Measurements from ENCODE around the gene CFAP92. TPM values are rescaled to one million over a fixed set of nuclear protein-coding genes. Genes with fewer than 3 reads are reported as not detected.

CFAP92 gene
- total RNA-seq, 1 donor from 2014 or later, result not detected

DNA sequence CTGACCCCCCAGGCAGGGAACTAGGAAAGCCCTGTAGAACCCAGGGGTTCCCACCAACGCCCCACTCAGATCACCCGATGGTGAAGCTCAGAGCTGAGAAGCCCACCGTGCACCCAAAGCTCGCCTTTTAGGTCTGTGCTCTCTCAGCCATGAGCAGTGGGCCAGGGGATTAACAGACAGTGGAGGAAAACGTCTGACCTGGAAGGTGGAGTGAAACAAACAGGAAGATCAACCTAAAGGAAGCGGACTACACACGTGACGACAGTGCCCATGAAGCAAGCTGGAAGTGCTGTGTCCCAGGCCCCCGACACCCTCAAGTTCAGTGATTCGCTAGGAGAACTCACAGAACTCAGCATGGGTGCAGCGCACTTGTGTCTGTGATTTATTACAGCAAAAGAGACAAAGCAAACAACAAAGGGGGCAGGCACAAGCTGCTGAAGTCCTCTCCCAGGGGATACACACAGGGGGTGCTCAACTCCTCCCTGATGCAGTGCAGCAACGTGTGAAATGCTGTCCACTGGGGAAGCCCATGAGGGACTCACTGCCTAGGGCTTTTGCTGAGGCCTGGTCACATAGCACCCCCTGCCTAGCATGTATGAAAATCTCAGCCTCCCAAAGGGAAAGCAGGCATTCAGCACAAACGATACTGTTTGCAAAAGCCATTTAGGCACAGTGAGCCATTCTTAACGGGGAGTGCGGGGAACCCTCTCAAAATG, 43.5 kb downstream of the CFAP92 start:
- H3K36me3 Mint-ChIP-seq (ENCODE audit: low read depth), result peaks cover 2% of the 10 kb centered on the region
- H3K27ac Mint-ChIP-seq (ENCODE audit: unreplicated experiment), result no peak overlapping the region
- H3K4me3 Mint-ChIP-seq (ENCODE audit: unreplicated experiment), result no peak overlapping the region
- DNase-seq (ENCODE audit: low spot score), result peak; percentile 40
- peak; percentile 56 for TF ChIP-seq CTCF (IDR thresholded peaks at IDR 0.05)
- H3K9me3 Mint-ChIP-seq (ENCODE audit: low read depth), result no peaks in the 10 kb centered on the region
- peaks cover 24% of the 10 kb centered on the region for H3K27me3 Mint-ChIP-seq (ENCODE audit: low read depth)
- H3K4me1 Mint-ChIP-seq (ENCODE audit: low read depth), result no peaks in the 10 kb centered on the region

GRCh38 chr3:128949158-128949557, 44.7 kb downstream of the CFAP92 start:
- Mint-ChIP-seq H3K4me3 (ENCODE audit: unreplicated experiment) (no peak overlapping the region), H3K4me1 (ENCODE audit: low read depth) (no peaks in the 10 kb centered on the region), H3K27me3 (ENCODE audit: low read depth) (peaks cover 24% of the 10 kb centered on the region), H3K27ac (ENCODE audit: unreplicated experiment) (no peak overlapping the region), H3K36me3 (ENCODE audit: low read depth) (peaks cover 2% of the 10 kb centered on the region), H3K9me3 (ENCODE audit: low read depth) (no peaks in the 10 kb centered on the region)
- no peak for TF ChIP-seq CTCF (IDR thresholded peaks at IDR 0.05)
- DNase-seq (ENCODE audit: low spot score), result no peak

DNA sequence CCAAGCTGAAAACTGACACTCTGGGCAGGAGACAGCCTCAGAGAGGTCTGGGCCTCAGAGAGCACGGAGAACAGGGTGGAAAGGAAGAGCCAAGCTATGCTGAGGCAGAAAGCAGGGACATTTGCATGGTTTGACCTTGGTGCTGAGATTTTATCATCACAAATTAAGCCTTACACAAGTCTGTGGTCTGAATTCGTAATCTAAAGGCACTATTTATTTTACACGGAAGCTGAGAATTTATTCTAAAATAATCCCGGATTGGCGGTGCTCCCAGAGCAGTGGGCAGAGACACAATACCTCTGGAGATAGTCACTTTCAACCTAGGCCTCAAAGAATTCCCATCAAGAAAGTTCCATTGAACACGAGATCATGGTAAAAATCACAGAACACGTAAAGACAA, 47.5 kb downstream of the CFAP92 start:
- Mint-ChIP-seq H3K36me3 (ENCODE audit: low read depth) (peaks cover 2% of the 10 kb centered on the region), H3K4me3 (ENCODE audit: unreplicated experiment) (no peak overlapping the region), H3K4me1 (ENCODE audit: low read depth) (no peaks in the 10 kb centered on the region), H3K27ac (ENCODE audit: unreplicated experiment) (no peak overlapping the region), H3K27me3 (ENCODE audit: low read depth) (peaks cover 23% of the 10 kb centered on the region), H3K9me3 (ENCODE audit: low read depth) (no peaks in the 10 kb centered on the region)
- no peak for DNase-seq (ENCODE audit: low spot score)
- no peak for TF ChIP-seq CTCF (IDR thresholded peaks at IDR 0.05)

GRCh38 chr3:128945878-128946175, 48.0 kb downstream of the CFAP92 start:
- H3K4me1 Mint-ChIP-seq (ENCODE audit: low read depth), result no peaks in the 10 kb centered on the region
- peaks cover 2% of the 10 kb centered on the region for H3K36me3 Mint-ChIP-seq (ENCODE audit: low read depth)
- TF ChIP-seq CTCF (IDR thresholded peaks at IDR 0.05), result no peak
- no peak for DNase-seq (ENCODE audit: low spot score)
- H3K4me3 Mint-ChIP-seq (ENCODE audit: unreplicated experiment), result no peak overlapping the region
- H3K27me3 Mint-ChIP-seq (ENCODE audit: low read depth), result peaks cover 21% of the 10 kb centered on the region
- no peak overlapping the region for H3K27ac Mint-ChIP-seq (ENCODE audit: unreplicated experiment)
- no peaks in the 10 kb centered on the region for H3K9me3 Mint-ChIP-seq (ENCODE audit: low read depth)

DNA sequence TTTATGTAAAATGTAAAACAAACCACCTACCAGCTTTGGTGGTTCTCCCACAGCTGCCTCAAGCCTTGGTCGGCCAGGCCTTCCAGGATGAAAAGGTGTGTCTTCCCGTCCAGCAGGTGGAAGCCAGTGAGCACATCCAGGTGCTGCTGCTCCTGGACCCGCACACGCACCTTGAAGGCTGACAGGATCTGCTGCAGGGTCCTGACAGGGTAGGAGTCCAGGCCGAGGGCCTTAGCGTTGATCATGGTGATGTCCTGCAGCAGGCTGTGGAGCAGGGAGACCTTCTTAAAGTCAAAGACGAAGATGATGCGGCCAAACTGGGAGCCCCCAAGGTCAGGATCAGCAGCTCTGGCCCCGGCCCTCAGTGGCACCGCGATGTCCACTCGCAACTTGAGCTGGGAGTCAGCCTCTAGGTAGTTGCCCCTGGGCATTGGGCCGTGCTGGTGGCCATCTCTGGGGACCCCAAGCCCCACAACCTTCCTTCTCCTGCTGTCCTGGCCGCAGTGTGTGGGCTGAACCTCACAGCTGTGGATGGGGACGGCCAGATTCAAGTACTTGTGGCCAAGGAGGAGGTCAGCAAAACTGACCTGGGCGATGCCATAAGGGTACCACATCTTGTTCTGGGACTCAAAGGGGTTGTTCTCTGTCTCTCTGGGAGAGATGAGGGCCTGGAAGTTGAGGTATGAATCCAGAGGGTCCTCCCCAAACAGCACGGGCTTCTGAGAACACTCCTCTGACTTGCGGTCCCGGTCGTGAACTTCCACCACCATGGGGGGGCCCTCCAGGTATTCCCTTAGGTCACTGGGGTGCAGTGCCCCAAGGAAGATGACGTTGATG, 48.6 kb downstream of the CFAP92 start:
- DNase-seq (ENCODE audit: low spot score), result no peak
- H3K4me3 Mint-ChIP-seq (ENCODE audit: unreplicated experiment), result no peak overlapping the region

More for the DNA sequence above, 48.6 kb downstream of the CFAP92 start:
- Mint-ChIP-seq H3K27me3 (ENCODE audit: low read depth) (peaks cover 22% of the 10 kb centered on the region), H3K4me1 (ENCODE audit: low read depth) (no peaks in the 10 kb centered on the region), H3K9me3 (ENCODE audit: low read depth) (no peaks in the 10 kb centered on the region), H3K27ac (ENCODE audit: unreplicated experiment) (no peak overlapping the region), H3K36me3 (ENCODE audit: low read depth) (peaks cover 2% of the 10 kb centered on the region)
- TF ChIP-seq CTCF (IDR thresholded peaks at IDR 0.05), result no peak

Data from chondrocyte (in vitro differentiated cells).